ENCODE measurements around the gene STK32B.

The STK32B gene

GRCh38 chr4:5134620-5135019 is 83.3 kb downstream of the STK32B start:
- Histone ChIP-seq H3K4me3 (ENCODE audit: severe bottlenecking) (no peak overlapping the region), H3K9me3 (ENCODE audit: severe bottlenecking) (no peaks in the 10 kb centered on the region), H3K27ac (ENCODE audit: poor library complexity, severe bottlenecking) (no peak overlapping the region), H3K4me1 (ENCODE audit: insufficient read depth, poor library complexity, severe bottlenecking) (no peaks in the 10 kb centered on the region), H3K36me3 (ENCODE audit: low read depth) (no peaks in the 10 kb centered on the region), H3K27me3 (ENCODE audit: insufficient read depth, poor library complexity, severe bottlenecking) (peaks cover 5% of the 10 kb centered on the region)
- ATAC-seq (ENCODE audit: low read depth) = no peak
- no peak for DNase-seq (ENCODE audit: low spot score)
- TF ChIP-seq, protein P1, sequence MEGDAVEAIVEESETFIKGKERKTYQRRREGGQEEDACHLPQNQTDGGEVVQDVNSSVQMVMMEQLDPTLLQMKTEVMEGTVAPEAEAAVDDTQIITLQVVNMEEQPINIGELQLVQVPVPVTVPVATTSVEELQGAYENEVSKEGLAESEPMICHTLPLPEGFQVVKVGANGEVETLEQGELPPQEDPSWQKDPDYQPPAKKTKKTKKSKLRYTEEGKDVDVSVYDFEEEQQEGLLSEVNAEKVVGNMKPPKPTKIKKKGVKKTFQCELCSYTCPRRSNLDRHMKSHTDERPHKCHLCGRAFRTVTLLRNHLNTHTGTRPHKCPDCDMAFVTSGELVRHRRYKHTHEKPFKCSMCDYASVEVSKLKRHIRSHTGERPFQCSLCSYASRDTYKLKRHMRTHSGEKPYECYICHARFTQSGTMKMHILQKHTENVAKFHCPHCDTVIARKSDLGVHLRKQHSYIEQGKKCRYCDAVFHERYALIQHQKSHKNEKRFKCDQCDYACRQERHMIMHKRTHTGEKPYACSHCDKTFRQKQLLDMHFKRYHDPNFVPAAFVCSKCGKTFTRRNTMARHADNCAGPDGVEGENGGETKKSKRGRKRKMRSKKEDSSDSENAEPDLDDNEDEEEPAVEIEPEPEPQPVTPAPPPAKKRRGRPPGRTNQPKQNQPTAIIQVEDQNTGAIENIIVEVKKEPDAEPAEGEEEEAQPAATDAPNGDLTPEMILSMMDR (IDR thresholded peaks at IDR 0.05; ENCODE audit: poor library complexity, severe bottlenecking) = no peak

- TF ChIP-seq, protein P1 (IDR thresholded peaks at IDR 0.05; ENCODE audit: poor library complexity, severe bottlenecking) = no peak
- Histone ChIP-seq H3K27me3 (ENCODE audit: insufficient read depth, poor library complexity, severe bottlenecking) (peaks cover 9% of the 10 kb centered on the region), H3K4me3 (ENCODE audit: severe bottlenecking) (no peak overlapping the region), H3K36me3 (ENCODE audit: low read depth) (no peaks in the 10 kb centered on the region), H3K27ac (ENCODE audit: poor library complexity, severe bottlenecking) (no peak overlapping the region), H3K9me3 (ENCODE audit: severe bottlenecking) (no peaks in the 10 kb centered on the region), H3K4me1 (ENCODE audit: insufficient read depth, poor library complexity, severe bottlenecking) (no peaks in the 10 kb centered on the region)
- no peak for ATAC-seq (ENCODE audit: low read depth)
- DNase-seq (ENCODE audit: low spot score) = no peak
Measured at GRCh38 chr4:5137226-5137625, 85.9 kb downstream of the STK32B start.

DNA sequence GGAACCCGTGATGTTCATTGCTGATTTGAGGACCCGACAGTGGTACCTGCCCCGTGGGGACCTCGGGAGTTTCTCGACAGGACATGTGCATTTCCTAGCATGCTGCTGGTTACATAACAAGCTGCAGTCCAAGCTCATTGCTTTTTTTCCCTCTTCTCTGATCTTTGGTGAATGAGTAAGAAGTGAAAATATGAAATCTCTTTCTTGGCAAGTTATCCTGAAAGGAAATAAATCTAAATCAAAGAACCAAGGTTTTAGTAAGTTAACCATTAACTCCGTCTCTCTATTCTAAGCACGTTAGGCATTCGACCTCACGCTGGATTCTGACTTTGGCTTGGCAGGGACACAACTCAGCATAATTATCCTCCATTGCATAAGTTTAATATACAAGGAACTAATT is 86.6 kb downstream of the STK32B start:
- TF ChIP-seq, protein P1 (IDR thresholded peaks at IDR 0.05; ENCODE audit: poor library complexity, severe bottlenecking) = no peak
- Histone ChIP-seq H3K9me3 (ENCODE audit: severe bottlenecking) (no peaks in the 10 kb centered on the region), H3K27ac (ENCODE audit: poor library complexity, severe bottlenecking) (no peak overlapping the region), H3K4me3 (ENCODE audit: severe bottlenecking) (no peak overlapping the region), H3K4me1 (ENCODE audit: insufficient read depth, poor library complexity, severe bottlenecking) (no peaks in the 10 kb centered on the region), H3K27me3 (ENCODE audit: insufficient read depth, poor library complexity, severe bottlenecking) (peaks cover 9% of the 10 kb centered on the region), H3K36me3 (ENCODE audit: low read depth) (no peaks in the 10 kb centered on the region)
- DNase-seq (ENCODE audit: low spot score) (no peak), ATAC-seq (ENCODE audit: low read depth) (no peak)

GRCh38 chr4:5138389-5138788 is 87.1 kb downstream of the STK32B start:
- Histone ChIP-seq H3K4me3 (ENCODE audit: severe bottlenecking) (no peak overlapping the region), H3K27me3 (ENCODE audit: insufficient read depth, poor library complexity, severe bottlenecking) (peaks cover 9% of the 10 kb centered on the region), H3K36me3 (ENCODE audit: low read depth) (no peaks in the 10 kb centered on the region), H3K4me1 (ENCODE audit: insufficient read depth, poor library complexity, severe bottlenecking) (no peaks in the 10 kb centered on the region), H3K27ac (ENCODE audit: poor library complexity, severe bottlenecking) (no peak overlapping the region), H3K9me3 (ENCODE audit: severe bottlenecking) (no peaks in the 10 kb centered on the region)
- ATAC-seq (ENCODE audit: low read depth) = no peak
- DNase-seq (ENCODE audit: low spot score) = no peak
- TF ChIP-seq, protein P1 (IDR thresholded peaks at IDR 0.05; ENCODE audit: poor library complexity, severe bottlenecking) = no peak

DNA sequence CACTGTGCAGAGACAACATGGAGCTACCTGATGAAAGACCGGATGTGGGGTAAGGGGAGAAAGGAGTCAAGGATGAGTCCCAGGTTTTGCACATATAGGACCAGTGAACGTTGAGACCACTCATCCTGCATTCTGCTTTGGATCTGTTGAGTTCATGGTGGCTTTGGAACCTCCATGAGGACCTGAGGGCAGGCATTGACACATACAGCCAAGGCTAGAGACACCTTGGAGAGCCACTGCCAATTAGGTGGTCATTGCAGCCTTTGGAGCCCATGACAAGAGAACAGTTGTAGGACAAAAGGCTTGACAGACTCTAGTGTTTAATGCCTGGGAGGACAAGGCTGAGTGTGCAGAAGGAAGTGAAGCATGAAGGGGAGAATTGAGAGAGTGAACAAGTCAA is 87.9 kb downstream of the STK32B start:
- Histone ChIP-seq H3K4me3 (ENCODE audit: severe bottlenecking) (no peak overlapping the region), H3K36me3 (ENCODE audit: low read depth) (no peaks in the 10 kb centered on the region), H3K27me3 (ENCODE audit: insufficient read depth, poor library complexity, severe bottlenecking) (peaks cover 9% of the 10 kb centered on the region), H3K27ac (ENCODE audit: poor library complexity, severe bottlenecking) (no peak overlapping the region), H3K9me3 (ENCODE audit: severe bottlenecking) (no peaks in the 10 kb centered on the region), H3K4me1 (ENCODE audit: insufficient read depth, poor library complexity, severe bottlenecking) (no peaks in the 10 kb centered on the region)
- ATAC-seq (ENCODE audit: low read depth) (no peak), DNase-seq (ENCODE audit: low spot score) (no peak)
- TF ChIP-seq, protein P1 (IDR thresholded peaks at IDR 0.05; ENCODE audit: poor library complexity, severe bottlenecking) = no peak
